ENCODE measurements around the gene EAF1.
"Not testable (repeated sequence)": the region's sequence is repeated elsewhere in the genome, so short reads cannot be mapped to it uniquely, and the experiment has no call there.

The EAF1 gene

DNA sequence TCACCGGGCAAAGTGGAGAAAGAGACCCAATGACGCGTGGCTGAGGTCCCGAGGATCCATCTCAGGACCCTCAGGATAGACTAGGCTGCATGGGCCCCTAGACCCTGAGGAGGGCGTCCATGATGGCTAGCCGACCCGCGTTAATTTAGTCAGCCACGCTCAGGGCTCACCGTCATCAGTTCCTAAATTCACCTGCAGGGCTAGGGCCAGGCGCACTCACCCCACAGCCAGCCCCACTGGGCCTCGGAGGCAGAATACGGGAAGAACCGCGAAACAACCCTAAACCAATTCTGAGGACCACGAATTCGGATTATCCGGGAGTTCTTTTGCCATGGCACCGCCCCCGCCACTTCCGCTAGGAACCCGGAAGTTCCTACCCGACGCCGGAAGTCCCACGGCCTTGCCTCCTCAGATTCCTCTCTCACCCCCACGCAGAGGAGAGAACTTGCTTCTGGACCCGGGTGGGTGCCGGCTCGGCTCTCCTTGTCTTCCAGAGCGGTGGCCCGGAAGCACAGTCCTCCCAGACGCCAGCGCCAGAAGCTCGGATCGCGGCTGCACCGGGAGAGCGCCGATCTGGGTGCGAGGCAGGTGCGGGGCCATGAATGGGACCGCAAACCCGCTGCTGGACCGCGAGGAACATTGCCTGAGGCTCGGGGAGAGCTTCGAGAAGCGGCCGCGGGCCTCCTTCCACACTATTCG, at the start of gene EAF1, which contains the start of gene METTL6:
Gene EAF1 (plus strand): TSS at position 417 of the 699 bp plus-strand sequence. CDS start 182 bp downstream, at position 599.
Gene METTL6 (minus strand): TSS at position 363 of the 699 bp plus-strand sequence. CDS start 1,033 bp downstream, outside the sequence.
- 0 out of 2 replicates have a peak, but pooled peaks have one; percentile 9 for TF ChIP-seq CTCF (IDR thresholded peaks at IDR 0.05; ENCODE audit: control insufficient read depth, extremely low read depth, insufficient read depth)
- H3K4me3 ChIP-seq (ENCODE audit: low read depth, low read length), result peak within 1 kb of the TSS; percentile 99
- DNase-seq (ENCODE audit: low read depth), result peak; percentile 58

GRCh38 chr3:15377961-15378791, 49.2 kb upstream of the EAF1 start:
- peak; percentile 84 for TF ChIP-seq CTCF (IDR thresholded peaks at IDR 0.05; ENCODE audit: control insufficient read depth, extremely low read depth, insufficient read depth)
- H3K4me3 ChIP-seq (ENCODE audit: low read depth, low read length), result no peak overlapping the region
- peak; percentile 88 for DNase-seq (ENCODE audit: low read depth)

GRCh38 chr3:15380980-15381890, 46.2 kb upstream of the EAF1 start:
- no peak overlapping the region for H3K4me3 ChIP-seq (ENCODE audit: low read depth, low read length)
- TF ChIP-seq CTCF (IDR thresholded peaks at IDR 0.05; ENCODE audit: control insufficient read depth, extremely low read depth, insufficient read depth), result no peak
- DNase-seq (ENCODE audit: low read depth), result no peak

- TF ChIP-seq CTCF (IDR thresholded peaks at IDR 0.05; ENCODE audit: control insufficient read depth, extremely low read depth, insufficient read depth), result no peak
- no peak overlapping the region for H3K4me3 ChIP-seq (ENCODE audit: low read depth, low read length)
- DNase-seq (ENCODE audit: low read depth), result no peak
Measured at GRCh38 chr3:15382405-15382923, 44.9 kb upstream of the EAF1 start.

DNA sequence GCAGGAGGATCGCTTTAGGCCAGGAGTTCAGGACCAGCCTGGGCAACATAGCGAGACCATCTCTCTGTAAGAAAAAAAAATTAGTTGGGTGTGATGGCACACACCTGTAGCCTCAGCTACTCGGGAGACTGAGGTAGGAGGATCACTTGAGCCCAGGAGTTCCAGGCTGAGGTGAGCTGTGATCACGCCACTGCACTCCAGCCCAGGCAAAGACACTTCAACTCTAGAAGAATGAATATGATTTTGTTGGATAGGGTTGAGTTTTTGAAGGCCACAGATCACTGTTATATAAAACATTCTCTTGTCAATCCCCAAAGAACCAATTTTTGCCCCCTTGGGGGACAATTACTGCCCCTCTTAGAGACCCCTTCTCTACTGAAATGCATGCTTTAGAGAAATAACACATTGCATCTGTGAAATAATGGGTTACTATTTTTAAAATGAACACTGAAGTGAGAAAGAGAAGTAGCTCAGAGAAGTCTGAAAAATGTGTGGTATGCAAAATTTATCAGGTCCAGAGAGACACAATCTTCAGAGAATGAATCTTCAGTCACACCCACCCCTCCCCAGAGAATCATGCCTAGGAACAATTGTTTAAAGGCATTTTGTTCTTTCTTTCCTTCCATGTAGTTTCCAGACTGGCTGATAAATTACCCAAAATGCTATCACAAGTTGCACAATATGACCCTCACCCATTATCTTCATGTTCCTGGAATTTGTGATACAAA, 42.7 kb upstream of the EAF1 start:
- no peak overlapping the region for H3K4me3 ChIP-seq (ENCODE audit: low read depth, low read length)
- TF ChIP-seq CTCF (IDR thresholded peaks at IDR 0.05; ENCODE audit: control insufficient read depth, extremely low read depth, insufficient read depth), result no peak
- DNase-seq (ENCODE audit: low read depth), result no peak

DNA sequence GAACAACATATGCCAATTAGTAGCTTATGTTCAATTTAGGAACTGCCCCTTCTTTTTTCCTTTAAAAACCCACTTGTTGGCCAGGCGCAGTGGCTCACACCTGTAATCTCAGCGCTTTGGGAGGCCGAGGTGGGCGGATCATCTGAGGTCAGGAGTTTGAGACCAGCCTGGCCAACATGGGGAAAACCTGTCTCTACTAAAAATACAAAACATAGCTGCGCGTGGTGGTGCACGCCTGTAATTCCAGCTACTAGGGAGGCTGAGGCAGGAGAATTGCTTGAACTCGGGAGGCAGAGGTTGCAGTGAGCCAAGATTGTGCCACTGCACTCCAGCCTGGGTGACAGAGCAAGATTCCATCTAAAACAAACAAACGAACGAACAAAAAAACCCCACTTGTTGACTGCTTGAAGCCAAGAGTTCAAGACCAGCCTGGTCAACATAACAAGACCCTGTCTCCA, 42.1 kb upstream of the EAF1 start:
- not testable (repeated sequence) for DNase-seq (ENCODE audit: low read depth); H3K4me3 ChIP-seq (ENCODE audit: low read depth, low read length)

Data from LNCaP clone FGC (cell line).